WTC11 (cell line): Measurements from ENCODE around the gene TRMT11. TPM values are rescaled to one million over a fixed set of nuclear protein-coding genes. Genes with fewer than 3 reads are reported as not detected.

Source experiments
- ATAC-seq: fragments of 200-7000 bp; cut with Tn5 transposase; 2 replicates; pipeline ENCODE4 v1.10.0; 2021; ENCODE audit warnings: mild to moderate bottlenecking, moderate library complexity
- CTCF ChIA-PET: fragments of 300-600 bp; sonication (Branson Sonifier 250); formaldehyde crosslinking; loops from one replicate; lab custom pipeline; 2021; ENCODE audit warnings: antibody characterized with exemption; lab: Charles Lee
- POLR2A ChIA-PET: fragments of 350-600 bp; sonication (Branson Sonifier 250); formaldehyde crosslinking; loops from one replicate; lab custom pipeline; 2021; ENCODE audit warnings: antibody characterized with exemption; lab: Charles Lee
- DNase-seq: peaks from one replicate; pipeline ENCODE4 v3.0.0; 2021; ENCODE audit warnings: low spot score
- H3K27ac Mint-ChIP-seq: 2 replicates; pipeline ENCODE4 v1.8.0; 2021; ENCODE audit warnings: mixed read lengths
- H3K27me3 Mint-ChIP-seq: 2 replicates; pipeline ENCODE4 v1.8.0; 2021; ENCODE audit warnings: low read depth, mild to moderate bottlenecking, moderate library complexity, mixed read lengths
- H3K36me3 Mint-ChIP-seq: 2 replicates; pipeline ENCODE4 v1.8.0; 2021; ENCODE audit warnings: mixed read lengths
- H3K4me1 Mint-ChIP-seq: 2 replicates; pipeline ENCODE4 v1.8.0; 2022; ENCODE audit warnings: mixed read lengths
- H3K4me3 Mint-ChIP-seq: 2 replicates; pipeline ENCODE4 v1.8.0; 2021; ENCODE audit warnings: mild to moderate bottlenecking, moderate library complexity, mixed read lengths
- H3K9me3 Mint-ChIP-seq: 2 replicates; pipeline ENCODE4 v1.8.0; 2021; ENCODE audit warnings: mixed read lengths
- FOXJ3 ChIP-seq: sonication (generic); formaldehyde crosslinking; IDR thresholded peaks from 2 replicates; pipeline ENCODE4 v1.9.0; 2021; ENCODE audit warnings: missing genetic modification reagents, mild to moderate bottlenecking, borderline replicate concordance
- GTF2I ChIP-seq: fragments of 250-450 bp; sonication (Bioruptor Pico); conservative IDR thresholded peaks from 2 replicates; pipeline ENCODE4 v1.4.0; 2021; ENCODE audit warnings: mild to moderate bottlenecking
- NFATC4 ChIP-seq: fragments of 250-450 bp; sonication (Bioruptor Pico); IDR thresholded peaks from 2 replicates; pipeline ENCODE4 v1.9.0; 2021; ENCODE audit warnings: mild to moderate bottlenecking
- NR2C2 ChIP-seq: sonication (generic); formaldehyde crosslinking; IDR thresholded peaks from 2 replicates; pipeline ENCODE4 v1.8.0; 2022; ENCODE audit warnings: mild to moderate bottlenecking, missing genetic modification reagents
- SOX15 ChIP-seq: fragments of 250-450 bp; sonication (Bioruptor Pico); IDR thresholded peaks from 2 replicates; pipeline ENCODE4 v1.9.0; 2021; ENCODE audit warnings: mild to moderate bottlenecking
- STAT6 ChIP-seq: sonication (generic); formaldehyde crosslinking; conservative IDR thresholded peaks from 2 replicates; pipeline ENCODE4 v1.8.1; 2023; ENCODE audit warnings: mild to moderate bottlenecking, low read depth, missing genetic modification reagents, moderate library complexity
- ZMAT4 ChIP-seq: fragments of 250-450 bp; sonication (Bioruptor Pico); IDR thresholded peaks from 2 replicates; pipeline ENCODE4 v1.9.0; 2021; ENCODE audit warnings: mild to moderate bottlenecking
- ZNF532 ChIP-seq: fragments of 250-450 bp; sonication (Bioruptor Pico); IDR thresholded peaks from 2 replicates; pipeline ENCODE4 v1.9.0; 2021; ENCODE audit warnings: mild to moderate bottlenecking, borderline replicate concordance
- total RNA-seq: library from RNA; stranded (reverse); gene quantifications from 3 replicates; pipeline ENCODE4 v1.2.3, GENCODE V29; 2021
- TF ChIP-seq, protein P1 (sequence below): fragments of 250-450 bp; sonication (Bioruptor Pico); IDR thresholded peaks from 2 replicates; pipeline ENCODE4 v1.8.0; 2021; ENCODE audit warnings: mild to moderate bottlenecking
- TF ChIP-seq, protein P2 (sequence below): fragments of 250-450 bp; sonication (Bioruptor Pico); conservative IDR thresholded peaks from 2 replicates; pipeline ENCODE4 v1.9.0; 2021; ENCODE audit warnings: mild to moderate bottlenecking

Gene TRMT11
- total RNA-seq, 1 experiment from 2014 or later, result 32.3 TPM

DNA sequence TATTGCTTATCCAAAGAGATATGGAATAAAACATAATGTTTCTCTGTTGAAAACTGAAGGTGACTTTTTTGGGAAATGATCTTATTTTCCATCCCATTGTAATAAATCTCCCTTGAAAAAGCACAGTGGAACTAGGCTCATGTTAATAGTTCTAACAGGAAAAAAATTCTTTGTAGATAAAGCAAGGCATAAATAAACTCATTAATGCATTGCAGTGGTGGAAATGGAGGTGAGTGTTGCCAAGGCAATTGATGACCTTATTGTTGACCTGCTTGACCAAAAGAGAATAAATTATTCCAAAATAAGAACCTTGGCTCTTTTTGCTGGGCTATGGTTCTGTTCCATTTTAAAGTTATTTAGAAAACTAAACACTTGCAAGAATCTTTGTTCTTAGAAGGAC, 55.2 kb downstream of the TRMT11 start (continued):
- TF ChIP-seq, protein P1, sequence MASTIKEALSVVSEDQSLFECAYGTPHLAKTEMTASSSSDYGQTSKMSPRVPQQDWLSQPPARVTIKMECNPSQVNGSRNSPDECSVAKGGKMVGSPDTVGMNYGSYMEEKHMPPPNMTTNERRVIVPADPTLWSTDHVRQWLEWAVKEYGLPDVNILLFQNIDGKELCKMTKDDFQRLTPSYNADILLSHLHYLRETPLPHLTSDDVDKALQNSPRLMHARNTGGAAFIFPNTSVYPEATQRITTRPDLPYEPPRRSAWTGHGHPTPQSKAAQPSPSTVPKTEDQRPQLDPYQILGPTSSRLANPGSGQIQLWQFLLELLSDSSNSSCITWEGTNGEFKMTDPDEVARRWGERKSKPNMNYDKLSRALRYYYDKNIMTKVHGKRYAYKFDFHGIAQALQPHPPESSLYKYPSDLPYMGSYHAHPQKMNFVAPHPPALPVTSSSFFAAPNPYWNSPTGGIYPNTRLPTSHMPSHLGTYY (CRISPR knock-in tag), result no peak
- TF ChIP-seq NFATC4 (CRISPR knock-in tag), result no peak
- no peak for TF ChIP-seq ZNF532
- no peak for TF ChIP-seq ZMAT4 (CRISPR knock-in tag)
- TF ChIP-seq FOXJ3, result no peak

DNA sequence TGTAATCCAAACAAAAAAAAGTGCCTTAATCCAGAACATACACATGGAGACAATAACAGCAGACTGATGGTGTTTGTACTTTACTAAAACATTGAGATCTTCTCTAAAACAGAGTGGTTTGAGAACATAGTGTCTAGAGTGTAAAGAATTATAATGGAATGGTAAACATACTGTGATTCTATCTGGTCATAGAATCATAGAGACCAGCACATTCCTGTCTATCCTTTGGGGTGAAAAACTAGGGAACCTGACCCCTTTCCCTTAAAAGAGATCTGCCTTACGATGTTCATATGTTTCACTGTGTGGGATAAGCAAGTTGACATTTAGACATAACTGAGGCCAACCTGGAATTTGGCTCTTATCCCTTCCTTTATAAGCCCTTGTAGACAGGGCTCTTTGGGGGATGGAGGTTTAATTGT, 55.7 kb downstream of the TRMT11 start:
- H3K4me3 Mint-ChIP-seq, result no peak overlapping the region
- ChIA-PET POLR2A (no interaction called here), CTCF (no interaction called here)
- H3K9me3 Mint-ChIP-seq, result peaks cover 12% of the 10 kb centered on the region
- DNase-seq (no peak), ATAC-seq (no peak)
- H3K4me1 Mint-ChIP-seq, result no peaks in the 10 kb centered on the region
- no peaks in the 10 kb centered on the region for H3K27me3 Mint-ChIP-seq
- TF ChIP-seq SOX15 (no peak), GTF2I (CRISPR knock-in tag) (no peak), ZNF532 (no peak), NR2C2 (CRISPR knock-in tag) (no peak), ZMAT4 (CRISPR knock-in tag) (no peak), STAT6 (CRISPR knock-in tag) (no peak)
- TF ChIP-seq, protein P2, sequence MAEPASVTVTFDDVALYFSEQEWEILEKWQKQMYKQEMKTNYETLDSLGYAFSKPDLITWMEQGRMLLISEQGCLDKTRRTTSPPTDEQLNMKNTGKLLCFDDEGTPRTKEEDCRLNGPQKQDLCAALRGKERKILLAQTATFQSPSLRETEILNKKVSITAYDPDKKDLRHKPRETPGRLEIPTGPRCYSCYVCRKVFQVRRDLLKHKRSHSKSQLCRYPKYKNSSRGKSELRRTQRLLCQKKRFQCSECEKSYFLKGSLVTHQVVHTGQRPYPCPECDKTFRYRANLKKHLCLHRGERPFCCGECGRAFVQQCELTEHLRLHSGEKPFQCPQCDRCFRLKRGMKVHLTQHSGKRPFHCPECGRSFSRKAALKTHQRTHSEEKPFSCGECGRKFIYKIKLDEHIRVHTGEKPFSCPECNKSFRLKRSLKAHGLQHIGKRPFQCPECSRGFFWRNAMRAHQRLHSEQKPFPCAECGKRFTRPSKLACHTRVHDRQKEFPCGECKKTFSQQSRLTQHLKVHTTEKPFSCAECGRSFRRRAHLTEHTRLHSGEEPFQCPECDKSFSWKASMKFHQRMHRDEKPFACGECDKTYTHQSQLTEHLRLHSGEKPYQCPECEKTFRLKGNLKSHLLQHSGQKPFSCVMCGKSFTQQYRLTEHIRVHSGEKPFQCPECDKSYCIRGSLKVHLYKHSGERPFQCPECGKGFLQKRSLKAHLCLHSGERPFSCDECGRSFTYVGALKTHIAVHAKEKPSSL (CRISPR knock-in tag), result no peak
- H3K36me3 Mint-ChIP-seq, result peaks cover 45% of the 10 kb centered on the region
- H3K27ac Mint-ChIP-seq, result no peak overlapping the region
